Bronchial epithelial cell (primary cell): ENCODE data around the gene ZNF521. TPM values are rescaled to one million over a fixed set of nuclear protein-coding genes. Genes with fewer than 3 reads are reported as not detected.

ENCODE experiments used
- DNase-seq: peaks from one replicate; pipeline ENCODE4 v3.0.0-alpha.2; 2010; ENCODE audit warnings: low read depth
- FAIRE-seq: peaks from 2 replicates; lab custom pipeline; 2011; peaks lifted over from hg19 to GRCh38; lab: Jason Lieb, UNC
- H3K27me3 ChIP-seq: 2 replicates; pipeline ENCODE4 v1.5.1; 2011; ENCODE audit warnings: low read length; ENCODE audit not compliant: control insufficient read depth, insufficient read depth
- H3K36me3 ChIP-seq: 2 replicates; pipeline ENCODE4 v1.5.1; 2011; ENCODE audit warnings: low read length; ENCODE audit not compliant: control insufficient read depth, insufficient read depth
- H3K4me3 ChIP-seq: 2 replicates; pipeline ENCODE4 v1.5.1; 2011; ENCODE audit warnings: mild to moderate bottlenecking, low read depth, low read length, control low read depth
- CTCF ChIP-seq: IDR thresholded peaks from 2 replicates; pipeline ENCODE4 v1.5.1; 2011; ENCODE audit warnings: mild to moderate bottlenecking, moderate library complexity, low read length, control low read depth, inconsistent platforms; ENCODE audit not compliant: insufficient read depth, severe bottlenecking
- total RNA-seq: library from RNA; depleted of rRNA; stranded (reverse); fragments of >200 nt; gene quantifications from 2 replicates; pipeline ENCODE4 v1.2.1, GENCODE V29; 2014

Gene ZNF521
- total RNA-seq, 1 donor from 2014 or later: 0.53 TPM

DNA sequence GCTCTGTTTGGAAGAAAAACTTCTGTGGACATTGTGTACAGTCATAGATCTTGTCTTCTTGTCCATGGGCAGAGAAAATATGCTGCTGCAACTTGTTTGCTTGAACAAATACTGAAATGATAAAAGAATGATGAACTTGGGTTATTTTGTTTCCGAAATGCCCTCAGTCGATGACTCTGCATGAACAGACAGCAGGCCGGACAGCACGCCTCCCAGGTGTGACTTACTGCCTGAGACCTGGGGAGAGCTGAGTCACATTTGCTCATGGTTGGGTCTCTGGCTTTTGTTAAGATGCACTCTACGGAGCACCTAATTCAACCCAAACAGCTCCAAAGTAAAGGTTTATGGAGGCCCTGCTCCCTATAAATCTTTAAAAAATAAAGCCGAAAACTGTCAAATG is 262.5 kb downstream of the ZNF521 start:
- FAIRE-seq (no peak), DNase-seq (peak; percentile 71)
- Histone ChIP-seq H3K36me3 (no peaks in the 10 kb centered on the region), H3K27me3 (no peaks in the 10 kb centered on the region), H3K4me3 (no peak overlapping the region)
- no peak for TF ChIP-seq CTCF

DNA sequence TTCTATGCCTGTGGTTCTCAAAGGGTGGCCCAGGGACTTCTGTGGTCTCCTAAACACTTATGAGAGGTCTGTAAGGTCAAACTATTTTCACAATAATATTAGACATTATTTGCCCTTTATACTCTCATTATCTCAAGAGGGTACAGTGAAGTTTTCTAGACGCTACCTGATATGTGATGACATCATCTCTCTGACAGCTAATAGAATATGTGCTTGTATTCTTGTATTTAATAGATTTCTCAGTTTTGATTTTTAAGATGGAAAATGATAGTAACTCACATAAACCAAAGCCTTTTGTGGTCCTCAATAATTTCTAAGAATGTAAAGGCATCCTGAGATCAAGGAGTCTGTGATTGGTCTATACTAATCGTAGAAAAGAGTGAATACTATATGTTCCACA is 265.1 kb downstream of the ZNF521 start:
- no peak for DNase-seq
- Histone ChIP-seq H3K36me3 (no peaks in the 10 kb centered on the region), H3K27me3 (no peaks in the 10 kb centered on the region), H3K4me3 (no peak overlapping the region)
- no peak for TF ChIP-seq CTCF
- no peak for FAIRE-seq

GRCh38 chr18:25081001-25081400 is 271.0 kb downstream of the ZNF521 start:
- no peak for DNase-seq
- Histone ChIP-seq H3K4me3 (no peak overlapping the region), H3K36me3 (no peaks in the 10 kb centered on the region), H3K27me3 (no peaks in the 10 kb centered on the region)
- TF ChIP-seq CTCF: no peak
- no peak for FAIRE-seq

GRCh38 chr18:25080211-25080610 is 271.8 kb downstream of the ZNF521 start:
- H3K4me3 ChIP-seq: no peak overlapping the region
- H3K36me3 ChIP-seq: no peaks in the 10 kb centered on the region
- TF ChIP-seq CTCF: no peak
- no peak for FAIRE-seq
- no peak for DNase-seq
- no peaks in the 10 kb centered on the region for H3K27me3 ChIP-seq

GRCh38 chr18:25077944-25078723 is 273.8 kb downstream of the ZNF521 start:
- Histone ChIP-seq H3K4me3 (no peak overlapping the region), H3K27me3 (no peaks in the 10 kb centered on the region), H3K36me3 (no peaks in the 10 kb centered on the region)
- DNase-seq: no peak
- FAIRE-seq: no peak
- TF ChIP-seq CTCF: no peak
